Loucy (cell line): ENCODE data around the gene PFN1.

Experiments used
- CTCF ChIP-seq: fragments of 200-600 bp; sonication (generic); conservative IDR thresholded peaks from 2 replicates; pipeline ENCODE4 v1.5.1; 2014; ENCODE audit warnings: mild to moderate bottlenecking, antibody characterized with exemption, low read length
- EZH2phosphoT487 ChIP-seq: fragments of 200-600 bp; IDR thresholded peaks from 2 replicates; pipeline ENCODE4 v1.6.1; 2018; ENCODE audit warnings: antibody characterized with exemption, mild to moderate bottlenecking, moderate library complexity, borderline replicate concordance

- TF ChIP-seq CTCF, result no peak
- TF ChIP-seq EZH2phosphoT487, result no peak
Measured at GRCh38 chr17:4966844-4967538, 18.7 kb upstream of the PFN1 start.
